ENCODE measurements around the gene RPA1.

DNA sequence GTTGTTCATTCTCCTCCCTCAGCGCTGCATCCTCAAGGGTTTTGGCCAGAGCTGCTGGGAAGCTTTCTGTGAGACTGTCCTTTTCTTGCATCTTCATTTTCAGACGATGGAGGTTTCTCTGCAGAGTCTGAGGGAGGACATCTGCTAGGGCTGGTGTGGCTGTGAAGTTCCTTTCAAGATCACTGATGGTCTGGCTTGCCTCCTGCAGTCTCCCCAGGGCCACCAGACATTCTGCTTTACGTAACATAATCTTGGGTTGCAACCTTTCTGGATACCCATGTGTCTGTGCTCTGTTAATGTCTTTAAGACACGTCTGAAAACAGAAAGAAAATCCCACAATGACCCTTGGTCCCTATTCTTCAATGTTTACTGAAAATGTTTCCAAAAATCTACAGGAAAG lies 29.1 kb upstream of the RPA1 start:
- no peak for TF ChIP-seq TAF1 (IDR thresholded peaks at IDR 0.05; ENCODE audit: borderline replicate concordance, low read depth, low read length)
- no peak for TF ChIP-seq POLR2AphosphoS5 (IDR thresholded peaks at IDR 0.05; ENCODE audit: low read depth, low read length)
